Hepatocyte (in vitro differentiated cells): ENCODE measurements around the gene CNIH1.

ENCODE experiments used
- EZH2 ChIP-seq: fragments of 200-600 bp; sonication (generic); IDR thresholded peaks from 2 replicates; pipeline ENCODE4 v1.6.1; 2016; ENCODE audit warnings: antibody characterized with exemption, mild to moderate bottlenecking, borderline replicate concordance
- EZH2phosphoT487 ChIP-seq: fragments of 200-600 bp; sonication (generic); IDR thresholded peaks from one replicate; pipeline ENCODE4 v1.6.1; 2018; ENCODE audit warnings: antibody characterized with exemption, mild to moderate bottlenecking, low read depth, moderate library complexity; ENCODE audit not compliant: unreplicated experiment, severe bottlenecking
- TF ChIP-seq, protein P1 (sequence below): fragments of 200-600 bp; sonication (generic); IDR thresholded peaks from 2 replicates; pipeline ENCODE4 v1.5.1; 2016; ENCODE audit warnings: antibody characterized with exemption, mild to moderate bottlenecking; ENCODE audit not compliant: poor library complexity

DNA sequence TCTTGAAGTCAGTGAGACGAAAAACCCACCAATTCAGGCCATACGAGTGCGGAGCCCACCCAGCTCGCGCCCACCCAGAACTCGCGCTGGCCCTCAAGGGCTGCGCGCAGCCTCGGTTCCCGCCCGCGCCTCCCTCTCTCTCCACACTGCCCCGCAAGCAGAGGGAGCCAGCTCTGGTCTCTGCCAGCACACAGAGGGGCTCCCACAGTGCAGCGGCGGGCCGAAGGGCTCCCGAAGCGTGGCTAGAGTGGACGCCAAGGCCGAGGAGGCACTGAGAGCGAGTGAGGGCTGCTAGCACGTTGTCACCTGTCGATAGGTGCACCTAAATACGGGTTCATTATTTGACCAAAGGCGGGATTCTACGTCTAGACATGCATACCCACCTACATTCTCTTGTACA, 46.6 kb downstream of the CNIH1 start:
- TF ChIP-seq EZH2 = no peak
- no peak for TF ChIP-seq EZH2phosphoT487
- TF ChIP-seq, protein P1, sequence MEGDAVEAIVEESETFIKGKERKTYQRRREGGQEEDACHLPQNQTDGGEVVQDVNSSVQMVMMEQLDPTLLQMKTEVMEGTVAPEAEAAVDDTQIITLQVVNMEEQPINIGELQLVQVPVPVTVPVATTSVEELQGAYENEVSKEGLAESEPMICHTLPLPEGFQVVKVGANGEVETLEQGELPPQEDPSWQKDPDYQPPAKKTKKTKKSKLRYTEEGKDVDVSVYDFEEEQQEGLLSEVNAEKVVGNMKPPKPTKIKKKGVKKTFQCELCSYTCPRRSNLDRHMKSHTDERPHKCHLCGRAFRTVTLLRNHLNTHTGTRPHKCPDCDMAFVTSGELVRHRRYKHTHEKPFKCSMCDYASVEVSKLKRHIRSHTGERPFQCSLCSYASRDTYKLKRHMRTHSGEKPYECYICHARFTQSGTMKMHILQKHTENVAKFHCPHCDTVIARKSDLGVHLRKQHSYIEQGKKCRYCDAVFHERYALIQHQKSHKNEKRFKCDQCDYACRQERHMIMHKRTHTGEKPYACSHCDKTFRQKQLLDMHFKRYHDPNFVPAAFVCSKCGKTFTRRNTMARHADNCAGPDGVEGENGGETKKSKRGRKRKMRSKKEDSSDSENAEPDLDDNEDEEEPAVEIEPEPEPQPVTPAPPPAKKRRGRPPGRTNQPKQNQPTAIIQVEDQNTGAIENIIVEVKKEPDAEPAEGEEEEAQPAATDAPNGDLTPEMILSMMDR = no peak
